Measurements from ENCODE around the gene HOTAIR. TPM values are rescaled to one million over a fixed set of nuclear protein-coding genes. Genes with fewer than 3 reads are reported as not detected.

The HOTAIR gene
- total RNA-seq, 1 experiment from 2014 or later, result 5.5 TPM

DNA sequence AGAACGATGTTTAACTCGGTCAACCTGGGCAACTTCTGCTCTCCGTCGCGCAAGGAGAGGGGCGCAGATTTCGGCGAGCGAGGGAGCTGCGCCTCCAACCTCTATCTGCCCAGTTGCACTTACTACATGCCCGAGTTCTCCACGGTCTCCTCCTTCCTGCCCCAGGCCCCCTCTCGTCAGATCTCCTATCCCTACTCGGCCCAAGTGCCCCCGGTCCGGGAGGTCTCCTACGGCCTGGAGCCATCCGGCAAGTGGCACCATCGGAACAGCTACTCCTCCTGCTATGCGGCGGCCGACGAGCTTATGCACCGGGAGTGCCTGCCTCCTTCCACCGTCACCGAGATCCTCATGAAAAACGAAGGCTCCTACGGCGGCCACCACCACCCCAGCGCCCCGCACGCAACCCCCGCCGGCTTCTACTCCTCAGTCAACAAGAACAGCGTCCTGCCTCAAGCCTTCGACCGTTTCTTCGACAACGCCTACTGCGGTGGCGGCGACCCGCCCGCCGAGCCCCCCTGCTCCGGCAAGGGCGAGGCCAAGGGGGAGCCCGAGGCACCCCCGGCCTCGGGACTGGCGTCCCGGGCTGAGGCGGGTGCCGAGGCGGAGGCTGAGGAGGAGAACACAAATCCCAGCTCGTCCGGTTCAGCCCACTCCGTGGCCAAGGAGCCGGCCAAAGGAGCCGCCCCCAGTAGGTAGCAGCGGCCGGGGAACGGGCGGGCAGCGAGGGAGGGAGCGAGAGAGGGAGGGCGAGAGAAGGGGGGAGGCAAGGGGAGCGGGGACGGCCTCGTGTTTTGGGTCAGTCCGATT is 1.3 kb downstream of the HOTAIR start:
- no peak for TF ChIP-seq EZH2 (IDR thresholded peaks at IDR 0.05; ENCODE audit: borderline replicate concordance, low read depth, low read length, poor library complexity, severe bottlenecking)
- TF ChIP-seq, protein P1, sequence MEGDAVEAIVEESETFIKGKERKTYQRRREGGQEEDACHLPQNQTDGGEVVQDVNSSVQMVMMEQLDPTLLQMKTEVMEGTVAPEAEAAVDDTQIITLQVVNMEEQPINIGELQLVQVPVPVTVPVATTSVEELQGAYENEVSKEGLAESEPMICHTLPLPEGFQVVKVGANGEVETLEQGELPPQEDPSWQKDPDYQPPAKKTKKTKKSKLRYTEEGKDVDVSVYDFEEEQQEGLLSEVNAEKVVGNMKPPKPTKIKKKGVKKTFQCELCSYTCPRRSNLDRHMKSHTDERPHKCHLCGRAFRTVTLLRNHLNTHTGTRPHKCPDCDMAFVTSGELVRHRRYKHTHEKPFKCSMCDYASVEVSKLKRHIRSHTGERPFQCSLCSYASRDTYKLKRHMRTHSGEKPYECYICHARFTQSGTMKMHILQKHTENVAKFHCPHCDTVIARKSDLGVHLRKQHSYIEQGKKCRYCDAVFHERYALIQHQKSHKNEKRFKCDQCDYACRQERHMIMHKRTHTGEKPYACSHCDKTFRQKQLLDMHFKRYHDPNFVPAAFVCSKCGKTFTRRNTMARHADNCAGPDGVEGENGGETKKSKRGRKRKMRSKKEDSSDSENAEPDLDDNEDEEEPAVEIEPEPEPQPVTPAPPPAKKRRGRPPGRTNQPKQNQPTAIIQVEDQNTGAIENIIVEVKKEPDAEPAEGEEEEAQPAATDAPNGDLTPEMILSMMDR (conservative IDR thresholded peaks at IDR 0.05; ENCODE audit: low read depth, low read length), result no peak
- peak overlapping the region; percentile 88 for H3K4me3 ChIP-seq (ENCODE audit: low read depth, low read length, poor library complexity, severe bottlenecking)

DNA sequence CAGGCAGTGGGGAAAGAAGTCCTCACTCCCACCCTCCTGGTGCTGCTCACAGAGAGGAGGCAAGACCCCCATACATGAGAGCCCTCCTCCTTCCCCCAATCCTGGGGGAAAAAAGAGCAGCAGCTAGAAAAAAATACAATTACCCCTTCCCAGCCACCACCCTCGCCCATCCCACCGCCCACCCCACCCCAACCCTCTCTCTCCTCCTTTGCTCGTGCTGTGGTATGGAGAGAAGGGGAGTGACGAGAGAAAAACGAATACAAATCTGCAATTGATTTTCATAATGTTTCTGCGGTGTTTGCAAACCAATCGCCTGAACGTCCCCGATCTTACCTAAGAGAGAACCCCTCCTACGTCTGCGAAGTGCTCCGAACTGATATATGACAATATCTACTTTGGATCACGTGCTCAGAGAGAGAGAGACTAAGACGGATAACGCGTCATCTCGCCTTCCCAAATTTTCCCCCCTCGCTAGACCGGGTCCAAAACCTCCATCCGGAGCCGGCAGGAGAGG is 2.0 kb downstream of the HOTAIR start, which contains the start of gene HOXC11:
TSS of gene HOXC11 (plus strand) at position 405 of the 514 bp plus-strand sequence. CDS start 116 bp downstream, outside the sequence.
- Histone ChIP-seq H3K4me3 (ENCODE audit: low read depth, low read length, poor library complexity, severe bottlenecking) (peak within 1 kb of the TSS; percentile 88), H3K36me3 (ENCODE audit: insufficient read depth, low read length, poor library complexity, severe bottlenecking) (no peaks in the 10 kb centered on the region), H3K27me3 (replicated peaks; ENCODE audit: insufficient read depth, low read depth, low read length, poor library complexity) (no peaks in the 10 kb centered on the region), H3K9me3 (ENCODE audit: low read depth, low read length, poor library complexity, severe bottlenecking) (peaks cover 6% of the 10 kb centered on the region), H3K4me1 (ENCODE audit: insufficient read depth, low read length, poor library complexity, severe bottlenecking) (peaks cover 37% of the 10 kb centered on the region), H3K27ac (ENCODE audit: low read depth, low read length, poor library complexity, severe bottlenecking) (peak within 1 kb of the TSS; percentile 91)
- intact Hi-C loops (cut with micrococcal nuclease; ENCODE audit: unreplicated experiment), result no loop called here
- CTCF ChIA-PET, result no interaction called here
- POLR2A ChIA-PET (ENCODE audit: low non-redundant PET), result interaction anchor here (0.6 kb wide), 1 partner anchor 241 kb away, joined by 3 read pairs; no protein-coding TSS in a partner anchor
- no TSS peak for BruUV-seq (replicated peaks)
- no peak for DNase-seq (ENCODE audit: low spot score)
- TF ChIP-seq EZH2 (IDR thresholded peaks at IDR 0.05; ENCODE audit: borderline replicate concordance, low read depth, low read length, poor library complexity, severe bottlenecking), result no peak
- TF ChIP-seq, protein P1 (conservative IDR thresholded peaks at IDR 0.05; ENCODE audit: low read depth, low read length), result no peak

More for the DNA sequence above, 1.3 kb downstream of the HOTAIR start:
- Histone ChIP-seq H3K4me1 (ENCODE audit: insufficient read depth, low read length, poor library complexity, severe bottlenecking) (peaks cover 35% of the 10 kb centered on the region), H3K27ac (ENCODE audit: low read depth, low read length, poor library complexity, severe bottlenecking) (peak overlapping the region; percentile 91), H3K36me3 (ENCODE audit: insufficient read depth, low read length, poor library complexity, severe bottlenecking) (no peaks in the 10 kb centered on the region), H3K27me3 (replicated peaks; ENCODE audit: insufficient read depth, low read depth, low read length, poor library complexity) (no peaks in the 10 kb centered on the region), H3K9me3 (ENCODE audit: low read depth, low read length, poor library complexity, severe bottlenecking) (peaks cover 6% of the 10 kb centered on the region)
- CTCF ChIA-PET, result no interaction called here
- POLR2A ChIA-PET (ENCODE audit: low non-redundant PET), result interaction anchor here (0.6 kb wide), 1 partner anchor 240 kb away, joined by 3 read pairs; no protein-coding TSS in a partner anchor
- intact Hi-C loops (cut with micrococcal nuclease; ENCODE audit: unreplicated experiment), result no loop called here
- no TSS peak for BruUV-seq (replicated peaks)
- DNase-seq (ENCODE audit: low spot score), result peak; percentile 52

DNA sequence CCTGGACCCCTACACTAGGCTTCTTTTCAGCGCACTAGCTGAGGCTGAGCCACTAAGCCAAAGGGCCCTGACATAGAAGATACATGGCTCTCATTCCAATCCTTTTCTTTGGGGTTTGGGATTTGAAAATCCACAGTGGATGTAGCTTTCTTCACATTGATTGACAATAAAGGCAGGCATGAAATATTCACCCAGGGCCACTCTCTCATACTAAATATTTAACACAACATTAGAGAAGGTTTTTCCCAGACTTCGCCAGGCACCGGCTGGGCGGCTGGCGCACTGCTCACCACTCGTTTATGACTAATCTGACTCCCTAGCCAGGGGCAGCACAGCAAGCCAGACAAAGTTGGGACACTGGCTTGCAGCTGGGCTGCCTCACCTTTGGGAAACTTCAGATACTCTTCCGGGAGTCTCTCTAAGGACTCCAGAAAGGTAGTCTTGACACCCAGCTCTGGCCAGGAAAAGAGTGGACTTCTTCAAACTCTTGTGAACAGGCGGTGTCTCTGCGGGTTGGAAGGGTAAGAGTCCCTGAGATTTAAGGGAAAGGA is 2.5 kb downstream of the HOTAIR start:
- CTCF ChIA-PET, result no interaction called here
- intact Hi-C loops (cut with micrococcal nuclease; ENCODE audit: unreplicated experiment), result no loop called here
- TF ChIP-seq EZH2 (IDR thresholded peaks at IDR 0.05; ENCODE audit: borderline replicate concordance, low read depth, low read length, poor library complexity, severe bottlenecking), result no peak
- TF ChIP-seq, protein P1 (conservative IDR thresholded peaks at IDR 0.05; ENCODE audit: low read depth, low read length), result no peak
- Histone ChIP-seq H3K4me3 (ENCODE audit: low read depth, low read length, poor library complexity, severe bottlenecking) (no peak overlapping the region), H3K4me1 (ENCODE audit: insufficient read depth, low read length, poor library complexity, severe bottlenecking) (peaks cover 37% of the 10 kb centered on the region), H3K27ac (ENCODE audit: low read depth, low read length, poor library complexity, severe bottlenecking) (no peak overlapping the region), H3K36me3 (ENCODE audit: insufficient read depth, low read length, poor library complexity, severe bottlenecking) (no peaks in the 10 kb centered on the region), H3K27me3 (replicated peaks; ENCODE audit: insufficient read depth, low read depth, low read length, poor library complexity) (no peaks in the 10 kb centered on the region), H3K9me3 (ENCODE audit: low read depth, low read length, poor library complexity, severe bottlenecking) (peaks cover 6% of the 10 kb centered on the region)
- no peak for DNase-seq (ENCODE audit: low spot score)
- no TSS peak for BruUV-seq (replicated peaks)
- POLR2A ChIA-PET (ENCODE audit: low non-redundant PET), result no interaction called here
